Sciatic nerve (tissue), 2 donors: ENCODE data around the gene CIAO3. TPM values are rescaled to one million over a fixed set of nuclear protein-coding genes. Genes with fewer than 3 reads are reported as not detected.
A peak's percentile ranks its signal among the peaks of the same experiment; 100 is the strongest.
"Not testable (repeated sequence)": the region's sequence is repeated elsewhere in the genome, so short reads cannot be mapped to it uniquely, and the experiment has no call there.

Source experiments
- ATAC-seq: fragments of 200-7000 bp; cut with Tn5 transposase; one replicate; pipeline ENCODE4 v1.9.1; 2020; ENCODE audit warnings: mild to moderate bottlenecking, moderate library complexity
- DNase-seq: peaks from one replicate; pipeline ENCODE4 v3.0.0-alpha.2; 2020; ENCODE audit warnings: low spot score
- intact Hi-C: fragments of 100-400 bp; cut with DNase I; formaldehyde crosslinking; loops from one replicate; pipeline ENCODE4 v1.14.2; 2022
- total RNA-seq: library from RNA; stranded (reverse); fragmentation: NEBNext Ultra II Directional; extraction: Animal tissue kit (Norgen Biotek cat#: 25700); gene quantifications from one replicate; pipeline ENCODE4 v1.2.1, GENCODE V29; 2021
- donor health status: DM: no; HTN: no; CAD: no.
- donor health status: DM: no; HTN: no; CAD: no.

The CIAO3 gene
- total RNA-seq, 1 donor from 2014 or later, result 26.9 TPM

- intact Hi-C loops, result no loop called here
- no peak for ATAC-seq
- no peak for DNase-seq
These were observed 23.1 kb downstream of the CIAO3 start for GRCh38 chr16:717450-718245.

GRCh38 chr16:716768-717325 is 23.9 kb downstream of the CIAO3 start:
- DNase-seq (no peak), ATAC-seq (no peak)
- intact Hi-C loops, result no loop called here

GRCh38 chr16:716200-716568 is 24.6 kb downstream of the CIAO3 start:
- DNase-seq, result peak; percentile 86
- intact Hi-C loops, result no loop called here
- peak; percentile 36 for ATAC-seq

GRCh38 chr16:715477-716199 is 25.2 kb downstream of the CIAO3 start:
- DNase-seq (no peak), ATAC-seq (no peak)
- intact Hi-C loops, result no loop called here

- DNase-seq (peak; percentile 96), ATAC-seq (peak; percentile 91)
- intact Hi-C loops, result no loop called here
These were observed 26.0 kb downstream of the CIAO3 start, which contains the start of gene METRN for GRCh38 chr16:714558-715476. Gene METRN, plus strand, starts transcription at chr16:715118. Its CDS starts 172 bp downstream, at chr16:715290.

- intact Hi-C loops, result no loop called here
- ATAC-seq, result no peak
- DNase-seq, result no peak
These were observed 26.7 kb downstream of the CIAO3 start for GRCh38 chr16:714079-714478.

- DNase-seq, intact Hi-C loops, ATAC-seq: not testable (repeated sequence)
These were observed 28.0 kb downstream of the CIAO3 start for GRCh38 chr16:712740-713250.

- intact Hi-C loops, result loop anchor here (2.0 kb wide), 1 partner anchor 73 kb away; no protein-coding TSS in a partner anchor
- ATAC-seq, result peak; percentile 67
- DNase-seq, result peak; percentile 90
These were observed 29.1 kb downstream of the CIAO3 start for GRCh38 chr16:711548-712320.

GRCh38 chr16:711084-711483 is 29.7 kb downstream of the CIAO3 start:
- intact Hi-C loops, result loop anchor here (2.0 kb wide), 1 partner anchor 74 kb away; no protein-coding TSS in a partner anchor
- ATAC-seq, result no peak
- DNase-seq, result no peak

DNA sequence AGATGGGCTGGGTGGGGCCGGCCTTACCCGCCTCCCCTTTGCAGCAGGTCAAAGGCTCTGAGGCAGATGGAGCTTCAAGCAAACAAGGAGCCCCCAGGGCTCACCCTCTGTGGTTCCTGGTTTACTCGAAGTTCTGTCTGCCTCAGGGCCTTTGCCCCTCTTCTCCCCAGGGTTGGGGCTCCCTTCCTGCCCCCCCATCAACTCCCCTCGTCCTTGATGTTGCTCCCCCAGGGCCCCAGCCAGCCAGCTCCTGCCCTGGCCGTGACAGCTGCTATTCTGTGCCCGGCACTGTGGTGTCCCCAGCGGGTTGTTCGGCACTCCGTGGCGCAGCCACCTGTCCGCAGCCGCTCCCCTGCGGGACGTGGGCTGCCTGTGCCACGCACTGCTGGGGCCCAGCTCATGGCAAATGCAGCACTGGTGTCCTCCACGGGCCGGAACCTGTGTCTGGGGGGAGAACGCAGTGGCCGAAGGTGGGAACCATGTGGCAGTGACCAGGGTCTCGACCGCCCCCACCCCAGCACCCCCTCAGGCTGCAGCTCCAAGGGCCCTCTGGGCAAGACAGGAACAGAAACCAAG is 30.2 kb downstream of the CIAO3 start:
- ATAC-seq, result no peak
- intact Hi-C loops, result loop anchor here (2.0 kb wide), 1 partner anchor 74 kb away; no protein-coding TSS in a partner anchor

DNA sequence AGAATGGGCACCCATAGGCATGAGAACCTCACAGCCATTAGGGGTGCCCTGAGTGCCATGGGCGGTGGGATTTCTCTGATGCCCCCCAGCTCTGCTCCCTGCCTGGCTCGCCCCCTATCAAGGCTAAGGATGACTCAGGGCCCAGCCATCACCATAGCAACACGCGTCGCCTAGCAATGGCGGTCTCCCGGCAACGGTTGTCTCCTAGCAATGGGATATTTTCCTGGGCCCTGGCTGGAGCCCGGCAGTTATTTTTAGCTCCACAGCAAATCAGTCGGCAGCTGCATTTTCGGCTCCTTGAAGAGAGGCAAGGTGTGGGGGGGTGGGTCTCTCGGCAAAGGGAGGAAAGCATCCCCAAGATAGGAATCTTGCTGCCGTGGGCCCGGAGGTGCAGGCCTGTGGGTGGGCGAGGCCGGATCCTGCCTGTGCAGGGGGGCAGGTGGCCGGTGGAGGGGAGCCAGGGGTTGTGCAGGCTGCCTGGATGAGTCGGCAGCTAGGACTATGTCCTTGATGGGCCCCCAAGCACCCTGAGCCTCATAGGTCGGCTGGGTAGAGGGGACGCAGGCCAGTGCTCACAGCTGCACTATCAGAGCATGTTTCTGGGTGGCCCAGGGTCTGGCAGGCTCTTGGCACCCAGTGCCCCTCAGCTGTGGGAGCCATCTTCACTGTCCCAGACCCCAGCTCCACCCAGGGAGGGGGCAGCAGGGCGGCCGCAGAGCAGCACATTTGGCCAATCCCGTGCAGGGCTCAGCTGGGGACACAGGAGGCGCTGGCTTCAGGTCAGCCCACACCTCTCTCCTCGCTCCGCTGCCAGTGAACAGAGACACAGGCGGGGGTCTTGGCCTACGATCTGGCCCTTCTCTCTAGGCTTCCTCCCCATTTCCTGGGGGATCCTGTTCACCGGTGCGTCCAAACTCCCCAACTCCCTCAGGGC is 31.0 kb downstream of the CIAO3 start:
- ATAC-seq (no peak), DNase-seq (no peak)
- intact Hi-C loops, result loop anchor here (2.0 to 5.0 kb wide), 2 partner anchors 37 to 75 kb away; no protein-coding TSS in a partner anchor

More for the DNA sequence above, 30.2 kb downstream of the CIAO3 start:
- DNase-seq, result no peak

DNA sequence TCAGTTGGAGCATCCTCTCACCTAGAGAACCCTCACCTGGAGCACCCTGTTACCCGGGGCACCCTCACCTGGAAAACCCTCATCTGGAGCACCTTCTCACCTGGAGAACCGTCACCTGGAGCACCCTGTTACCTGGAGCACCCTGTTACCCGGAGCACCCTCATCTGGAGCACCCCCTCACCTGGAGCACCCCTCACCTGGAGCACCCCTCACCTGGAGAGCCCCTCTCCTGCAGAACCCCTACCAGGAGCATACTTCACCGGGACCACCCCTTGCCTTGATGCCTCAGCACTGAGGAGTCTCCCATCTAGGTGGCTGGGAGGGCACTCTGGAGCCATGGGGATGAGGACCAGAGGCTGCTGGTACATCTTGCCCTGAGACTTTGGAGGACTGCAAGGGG is 31.8 kb downstream of the CIAO3 start:
- no peak for DNase-seq
- ATAC-seq, result no peak
- intact Hi-C loops, result loop anchor here (5.0 kb wide), 1 partner anchor 38 kb away; no protein-coding TSS in a partner anchor

- DNase-seq (no peak), ATAC-seq (no peak)
- intact Hi-C loops, result loop anchor here (5.0 kb wide), 1 partner anchor 39 kb away; no protein-coding TSS in a partner anchor
These were observed 32.8 kb downstream of the CIAO3 start for GRCh38 chr16:708019-708418.

- DNase-seq (no peak), ATAC-seq (peak; percentile 9)
- intact Hi-C loops, result loop anchor here (5.0 kb wide), 1 partner anchor 40 kb away; no protein-coding TSS in a partner anchor
These were observed 33.7 kb downstream of the CIAO3 start for GRCh38 chr16:707062-707538.

- DNase-seq, result no peak
- intact Hi-C loops, result loop anchor here (5.0 kb wide), 1 partner anchor 41 kb away; no protein-coding TSS in a partner anchor
- ATAC-seq, result no peak
These were observed 34.4 kb downstream of the CIAO3 start for GRCh38 chr16:706189-707061.
